Cerebellar nuclear complex (tissue), 1 donor: ENCODE results near the gene HADH.
"Not testable (repeated sequence)": the region's sequence is repeated elsewhere in the genome, so short reads cannot be mapped to it uniquely, and the experiment has no call there.

Source experiments
- DNase-seq, 2 experiments: peaks; one replicate each; lab custom pipeline; 2025; lab: John Stamatoyannopoulos, UW

HADH gene

DNA sequence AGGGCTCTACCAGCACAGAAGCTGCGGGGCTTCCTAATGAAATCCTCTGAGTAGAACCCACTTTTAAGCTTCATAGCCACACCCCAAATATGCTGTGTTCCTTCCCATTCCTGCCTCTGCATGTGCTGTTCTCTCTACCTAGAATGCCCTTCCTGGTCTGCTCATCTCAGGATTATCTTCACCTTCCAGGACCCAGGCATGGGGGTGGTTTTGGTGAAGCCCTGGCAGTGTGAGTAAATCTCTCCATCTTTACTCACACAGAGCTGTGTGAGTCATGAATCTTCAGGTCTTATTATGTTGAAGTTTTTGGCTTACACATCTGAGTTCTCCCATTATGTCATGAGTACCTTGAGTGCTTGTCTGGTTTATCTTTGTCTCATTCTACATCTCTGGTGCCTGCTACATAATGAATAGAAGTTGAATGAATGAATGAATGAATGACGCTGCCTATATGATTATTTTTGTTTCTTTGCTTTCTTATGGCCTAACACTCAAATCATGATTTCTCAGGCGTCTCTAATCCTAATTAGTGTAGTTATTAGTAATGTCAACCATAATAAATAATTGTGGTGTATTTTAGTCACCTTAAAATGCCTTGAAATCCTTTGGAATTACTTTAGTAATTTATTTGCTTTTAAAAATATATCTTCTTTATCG, 41.9 kb downstream of the HADH start:
- DNase-seq: no peak

GRCh38 chr4:108033348-108033747, 43.7 kb downstream of the HADH start:
- no peak for DNase-seq

GRCh38 chr4:108034565-108034964, 44.9 kb downstream of the HADH start:
- no peak for DNase-seq

DNA sequence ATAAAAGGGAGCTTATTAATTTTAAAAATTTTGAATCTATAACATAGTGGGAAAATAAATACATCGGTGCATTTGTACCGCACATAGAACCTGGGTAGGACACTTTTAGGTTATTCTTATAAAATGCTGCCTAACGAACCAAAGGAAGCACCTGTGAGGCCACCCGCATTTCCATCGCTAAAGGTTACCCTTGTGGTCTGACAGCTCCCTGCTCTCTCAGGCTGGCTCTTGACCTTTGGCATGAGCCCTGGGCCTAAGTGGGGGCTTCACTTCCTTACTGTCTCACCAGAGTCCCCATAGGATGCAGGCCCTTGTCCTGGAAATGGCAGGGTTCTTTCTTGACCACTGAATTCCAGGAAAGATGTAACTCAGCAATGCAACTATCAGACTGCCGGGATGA, 46.0 kb downstream of the HADH start:
- DNase-seq: no peak

DNA sequence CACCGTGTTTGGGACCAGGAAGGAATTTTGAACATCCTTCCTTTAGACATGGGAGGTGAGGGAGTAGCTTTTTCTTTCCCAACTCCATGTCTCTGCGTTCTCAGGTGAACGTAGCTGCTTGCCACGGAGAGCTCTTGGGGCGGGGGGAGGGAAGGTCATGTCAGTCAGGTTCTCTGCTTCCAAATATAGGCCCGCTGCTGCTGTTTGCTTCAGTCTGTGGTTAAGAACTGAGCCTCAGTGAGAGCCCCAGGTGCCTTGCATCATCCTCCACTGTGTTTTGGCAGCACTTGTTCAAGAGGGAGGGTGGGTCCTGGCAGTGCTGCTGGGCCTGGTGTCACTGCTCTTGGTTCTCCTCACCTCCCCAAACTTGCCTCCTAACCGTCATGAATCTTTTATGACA, 46.5 kb downstream of the HADH start:
- DNase-seq: no peak

DNA sequence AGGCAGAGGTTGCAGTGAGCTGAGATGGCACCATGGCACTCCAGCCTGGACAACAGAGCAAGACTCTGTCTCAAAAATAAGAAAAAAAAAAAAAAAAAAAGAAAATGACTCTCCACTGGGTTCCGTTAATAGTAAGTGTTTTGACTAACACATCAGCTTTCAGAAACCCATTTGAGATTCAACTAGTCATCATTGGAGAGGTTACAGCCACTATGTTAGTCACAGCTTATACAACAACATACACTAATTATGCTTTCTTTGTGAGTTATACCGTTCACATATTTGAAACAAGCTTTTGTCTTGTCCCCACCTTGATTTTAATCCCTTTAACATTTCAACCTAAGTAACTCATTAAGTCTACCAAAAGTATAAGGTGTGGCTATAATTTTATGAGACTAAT, 48.2 kb downstream of the HADH start:
- no peak for DNase-seq

DNA sequence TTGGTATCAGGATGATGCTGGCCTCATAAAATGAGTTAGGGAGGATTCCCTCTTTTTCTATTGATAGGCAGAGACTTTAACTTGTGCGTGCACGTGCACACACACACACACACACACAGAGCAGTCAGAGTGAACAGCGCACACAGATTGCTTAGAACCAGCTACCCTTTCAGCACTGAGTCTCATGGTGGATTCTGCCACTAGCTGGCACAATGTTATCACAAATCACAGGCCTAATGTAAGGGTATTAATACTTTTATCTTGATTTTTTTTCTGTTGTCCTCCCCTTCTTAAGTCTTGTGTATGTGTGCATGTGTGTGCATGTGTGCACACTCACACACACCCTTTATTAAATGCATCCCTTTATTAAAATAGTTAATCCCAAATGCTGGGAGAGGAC, 53.2 kb downstream of the HADH start:
- DNase-seq: no peak

- DNase-seq: no peak
Measured at GRCh38 chr4:108043526-108043925, 53.8 kb downstream of the HADH start.

DNA sequence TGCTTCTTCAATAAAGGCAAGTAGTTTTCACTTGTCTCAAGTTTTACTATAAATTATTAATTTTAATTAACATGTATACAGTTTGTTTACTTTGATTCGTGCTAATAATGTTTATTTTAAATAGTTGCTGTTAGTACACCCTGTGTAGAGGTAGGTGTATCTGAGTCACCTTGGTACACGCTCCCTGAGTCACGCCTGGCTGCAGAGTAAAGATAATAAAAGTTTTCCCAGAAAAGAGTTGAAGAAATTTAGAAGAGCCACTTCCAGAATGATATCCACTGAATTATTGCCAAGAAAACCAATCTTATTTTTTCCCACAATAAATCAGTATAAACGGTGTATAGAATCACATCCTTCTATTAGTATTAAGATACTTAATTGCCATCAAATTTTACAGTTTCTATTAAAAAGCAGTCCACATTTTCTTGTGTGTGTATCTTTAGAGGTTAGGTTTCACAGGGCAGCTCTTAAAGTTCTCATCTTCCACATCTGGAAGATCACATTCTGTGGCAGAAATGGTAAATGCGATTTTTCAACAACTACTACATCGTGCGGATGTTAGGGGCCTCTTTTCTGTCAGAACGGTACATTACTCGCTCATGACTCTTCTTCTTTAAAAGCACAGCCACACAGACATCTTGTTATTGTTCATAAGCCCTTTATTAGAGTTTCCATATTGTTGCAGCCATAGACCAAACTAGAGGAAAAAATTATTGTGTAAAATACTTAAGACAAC, 55.4 kb downstream of the HADH start:
- no peak for DNase-seq

DNA sequence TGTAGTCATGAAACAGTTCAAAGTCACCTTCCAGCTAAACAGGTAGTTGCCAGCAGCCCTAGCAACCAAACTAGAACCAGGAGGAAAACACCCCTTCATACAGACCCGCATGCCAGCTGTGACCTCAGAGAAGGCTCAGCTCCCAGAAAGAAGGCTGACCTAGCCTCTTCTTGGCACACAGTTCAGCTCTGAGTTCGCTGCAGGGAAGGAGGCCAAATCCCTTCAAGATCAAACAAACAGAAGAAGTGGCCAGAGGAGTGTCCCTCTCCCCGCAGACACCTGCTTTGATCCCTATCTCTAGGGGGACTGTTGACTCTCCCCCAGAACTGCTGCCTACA, 56.0 kb downstream of the HADH start:
- no peak for DNase-seq

- no peak for DNase-seq
Measured at GRCh38 chr4:108047199-108047598, 57.5 kb downstream of the HADH start.

DNA sequence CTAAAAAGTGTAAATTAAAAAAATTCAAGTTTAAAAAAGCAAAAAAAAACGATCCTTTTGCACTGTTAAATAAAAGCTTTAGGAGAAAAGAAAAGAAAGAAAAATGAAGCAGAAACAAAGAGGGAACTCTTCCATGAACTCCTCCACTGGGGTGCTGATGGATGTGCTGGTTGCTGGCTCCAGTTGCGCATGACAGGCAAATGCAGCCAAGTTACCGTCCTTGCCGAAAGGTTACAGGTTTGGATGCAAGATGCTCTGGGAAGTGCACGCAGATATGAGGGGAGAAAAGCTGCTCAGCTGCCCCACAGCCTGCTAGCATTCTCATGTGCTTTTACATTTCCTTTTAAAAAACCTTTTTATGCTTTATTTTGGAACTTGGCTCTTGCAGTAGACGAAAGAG, 58.5 kb downstream of the HADH start:
- DNase-seq: no peak

- no peak for DNase-seq
Measured at GRCh38 chr4:108048997-108049396, 59.3 kb downstream of the HADH start.

- DNase-seq: no peak
Measured at GRCh38 chr4:108049406-108049805, 59.7 kb downstream of the HADH start.

GRCh38 chr4:108050166-108051111, 60.8 kb downstream of the HADH start:
- DNase-seq: not testable (repeated sequence)

DNA sequence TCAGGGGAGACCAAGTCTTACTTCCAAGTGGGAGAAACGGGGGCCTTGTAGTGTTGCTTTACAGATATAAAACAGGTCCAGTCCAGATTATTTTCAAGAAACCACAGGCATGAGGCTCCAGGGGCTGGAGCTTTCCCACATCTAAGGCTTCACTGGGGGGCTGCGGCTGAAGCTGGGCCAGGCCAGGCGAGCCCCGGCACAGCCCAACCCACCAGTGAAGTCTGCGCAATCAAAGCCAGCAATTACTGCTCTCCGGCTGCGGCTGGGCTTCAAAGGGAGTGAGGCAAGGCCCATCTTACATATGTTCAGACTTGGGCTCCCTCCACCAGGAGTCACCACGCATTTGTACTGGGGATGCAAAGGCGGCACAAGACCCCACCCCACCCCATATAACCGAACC, 61.7 kb downstream of the HADH start:
- DNase-seq: no peak

DNA sequence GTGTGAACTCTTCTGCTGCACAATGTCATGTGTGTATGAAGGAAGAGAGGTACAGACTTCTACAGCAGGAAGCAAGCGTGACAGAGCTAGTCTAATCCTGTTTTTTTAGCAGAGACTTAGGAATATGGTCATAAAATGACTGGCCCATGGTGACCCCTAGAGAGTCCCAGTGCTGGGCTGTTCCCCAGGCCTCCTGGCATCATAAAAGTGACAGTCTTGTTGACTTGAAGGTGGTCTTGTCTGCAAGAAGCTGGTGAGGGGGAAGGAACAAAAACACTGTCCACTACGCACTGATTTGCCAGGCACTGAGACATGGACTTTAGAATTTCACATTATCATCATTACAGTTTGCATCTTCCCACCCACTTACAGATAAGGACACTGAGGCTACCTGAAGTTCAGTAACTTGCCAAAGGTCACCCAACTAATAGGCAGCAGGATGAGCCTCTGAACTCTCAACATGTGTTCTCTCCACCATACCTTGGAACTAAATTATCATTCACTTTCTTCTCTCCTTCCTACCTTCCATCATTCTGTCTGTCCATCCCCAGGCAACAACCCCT, 63.0 kb downstream of the HADH start:
- no peak for DNase-seq

DNA sequence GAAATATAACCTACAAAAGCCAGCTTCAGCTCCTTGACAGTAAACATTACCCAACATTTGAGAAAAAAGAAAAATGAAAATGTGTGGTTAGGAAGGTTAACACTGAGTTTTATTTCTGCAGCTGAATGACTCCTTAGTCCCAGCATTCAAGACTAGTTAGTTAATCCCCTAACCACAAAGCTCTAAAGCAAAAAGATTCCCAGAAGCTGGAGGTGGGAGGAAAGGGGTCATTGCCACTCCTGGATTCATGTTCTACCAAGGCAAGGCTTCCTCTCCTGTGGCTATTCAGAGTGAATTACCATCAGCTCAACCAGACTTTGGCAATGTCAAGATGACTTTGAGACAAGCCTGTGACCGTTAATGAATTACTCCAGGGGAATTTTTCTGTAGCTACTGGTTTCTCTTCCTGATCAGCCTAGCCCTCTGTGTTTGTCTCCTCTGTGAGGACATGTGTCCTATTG, 63.6 kb downstream of the HADH start:
- DNase-seq: no peak

- no peak for DNase-seq
Measured at GRCh38 chr4:108054025-108054638, 64.4 kb downstream of the HADH start.

DNA sequence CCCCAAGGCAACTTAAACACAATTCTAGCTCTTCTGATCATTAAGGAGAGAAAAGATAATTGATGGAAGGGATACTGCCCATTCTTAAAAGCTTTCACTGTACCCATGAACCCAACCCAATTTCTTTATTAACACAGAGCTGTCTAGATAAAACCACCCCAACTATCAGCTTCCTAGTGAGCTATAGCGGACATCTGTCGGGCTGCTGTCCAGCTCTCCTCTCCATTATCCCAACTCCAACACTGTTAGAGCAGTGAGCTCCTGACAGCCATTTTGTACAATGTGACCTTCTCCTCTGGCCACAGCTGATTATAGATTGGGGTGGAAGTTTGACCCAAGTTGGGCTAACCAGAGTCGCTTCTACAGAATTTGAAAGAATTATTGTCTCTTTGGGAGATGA, 66.1 kb downstream of the HADH start:
- no peak for DNase-seq

DNA sequence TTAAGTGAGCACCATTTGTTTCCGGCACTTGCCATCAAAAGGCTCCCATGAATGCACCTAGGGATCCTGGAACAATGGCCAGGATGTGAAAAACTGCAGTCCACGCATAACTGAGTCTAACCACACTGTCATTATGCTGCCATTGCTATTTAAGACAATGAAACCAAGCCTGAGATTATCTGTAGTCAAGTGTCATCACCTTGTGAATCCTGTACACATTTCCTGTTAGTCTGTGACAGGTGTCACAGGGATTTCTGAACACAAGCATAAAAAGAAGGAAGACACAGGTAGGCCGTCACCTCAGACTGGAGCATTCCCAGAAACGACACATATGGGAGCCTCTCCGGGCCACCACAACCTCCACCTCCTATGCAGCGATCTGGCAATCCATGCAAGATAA, 66.7 kb downstream of the HADH start:
- no peak for DNase-seq
